ENCODE results near the gene XYLB. TPM values are rescaled to one million over a fixed set of nuclear protein-coding genes. Genes with fewer than 3 reads are reported as not detected.

The XYLB gene
- total and polyA plus RNA-seq, 2 of the 13 experiments (the other 11 are each of a cell fraction or from before 2014, with no cell fraction given): 25.9 to 30.0 TPM

DNA sequence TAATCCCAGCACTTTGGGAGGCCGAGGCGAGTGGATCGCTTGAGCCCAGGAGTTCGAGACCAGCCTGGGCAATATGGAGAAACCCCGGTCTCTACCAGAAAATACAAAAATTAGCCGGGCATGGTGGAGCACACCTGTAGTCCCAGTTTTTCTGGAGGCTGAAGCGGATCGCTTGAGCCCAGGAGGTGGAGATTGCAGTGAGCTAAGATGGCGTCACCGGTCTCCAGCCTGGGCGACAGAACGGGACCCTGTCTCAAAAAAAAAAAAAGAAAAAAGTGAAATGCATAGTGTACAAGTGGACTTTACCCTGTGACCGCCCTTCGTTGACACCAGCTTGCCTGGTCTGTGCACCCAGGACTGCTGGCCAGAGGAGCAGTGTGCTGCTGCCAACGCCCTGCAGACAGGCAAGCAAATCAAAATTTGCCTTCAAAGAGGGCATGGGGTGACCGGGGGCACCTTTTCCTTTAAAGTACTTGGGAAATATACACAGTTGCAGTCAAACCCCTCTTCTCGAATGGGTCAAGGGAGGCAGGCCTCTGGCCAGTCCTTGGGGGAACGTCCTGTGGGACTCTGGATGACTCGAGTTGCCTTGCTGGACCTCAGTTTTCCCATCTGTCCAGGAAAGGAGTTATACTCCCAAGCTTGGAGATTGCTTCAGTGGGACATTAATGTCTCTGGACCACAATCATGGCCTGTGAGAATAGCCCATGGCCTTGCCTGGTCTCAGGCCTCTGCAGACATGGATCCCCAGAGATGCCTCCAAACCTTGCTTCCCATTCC lies 1.0 kb downstream of the XYLB start (continued):
- TF ChIP-seq, protein P1, sequence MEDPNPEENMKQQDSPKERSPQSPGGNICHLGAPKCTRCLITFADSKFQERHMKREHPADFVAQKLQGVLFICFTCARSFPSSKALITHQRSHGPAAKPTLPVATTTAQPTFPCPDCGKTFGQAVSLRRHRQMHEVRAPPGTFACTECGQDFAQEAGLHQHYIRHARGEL (CRISPR knock-in tag; IDR thresholded peaks at IDR 0.05): no peak
- TF ChIP-seq CEBPZ (IDR thresholded peaks at IDR 0.05; ENCODE audit: low read length) (no peak), ZC3H4 (CRISPR knock-in tag; IDR thresholded peaks at IDR 0.05; ENCODE audit: borderline replicate concordance) (no peak), MTF1 (CRISPR knock-in tag; IDR thresholded peaks at IDR 0.05) (no peak), FOXP4 (CRISPR knock-in tag; IDR thresholded peaks at IDR 0.05) (peak; percentile 62), ZNF367 (CRISPR knock-in tag; IDR thresholded peaks at IDR 0.05; ENCODE audit: borderline replicate concordance) (no peak), FOXP1 (IDR thresholded peaks at IDR 0.05) (0 out of 2 replicates have a peak, but pooled peaks have one; percentile 12), FOXP1 (CRISPR knock-in tag; IDR thresholded peaks at IDR 0.05) (peak; percentile 28; the same call in 1 of the 2 replicates), SP5 (CRISPR knock-in tag; IDR thresholded peaks at IDR 0.05; ENCODE audit: borderline replicate concordance, low read depth) (peak; percentile 63; the same call in 1 of the 2 replicates), ZNF207 (IDR thresholded peaks at IDR 0.05; ENCODE audit: borderline replicate concordance) (no peak), ZBTB43 (CRISPR knock-in tag; conservative IDR thresholded peaks at IDR 0.05) (0 out of 2 replicates have a peak, but pooled peaks have one; percentile 58), JARID2 (CRISPR knock-in tag; IDR thresholded peaks at IDR 0.05; ENCODE audit: insufficient replicate concordance) (no peak)
- TF ChIP-seq, protein P2, sequence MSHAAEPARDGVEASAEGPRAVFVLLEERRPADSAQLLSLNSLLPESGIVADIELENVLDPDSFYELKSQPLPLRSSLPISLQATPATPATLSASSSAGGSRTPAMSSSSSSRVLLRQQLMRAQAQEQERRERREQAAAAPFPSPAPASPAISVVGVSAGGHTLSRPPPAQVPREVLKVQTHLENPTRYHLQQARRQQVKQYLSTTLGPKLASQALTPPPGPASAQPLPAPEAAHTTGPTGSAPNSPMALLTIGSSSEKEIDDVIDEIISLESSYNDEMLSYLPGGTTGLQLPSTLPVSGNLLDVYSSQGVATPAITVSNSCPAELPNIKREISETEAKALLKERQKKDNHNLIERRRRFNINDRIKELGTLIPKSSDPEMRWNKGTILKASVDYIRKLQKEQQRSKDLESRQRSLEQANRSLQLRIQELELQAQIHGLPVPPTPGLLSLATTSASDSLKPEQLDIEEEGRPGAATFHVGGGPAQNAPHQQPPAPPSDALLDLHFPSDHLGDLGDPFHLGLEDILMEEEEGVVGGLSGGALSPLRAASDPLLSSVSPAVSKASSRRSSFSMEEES (CRISPR knock-in tag; IDR thresholded peaks at IDR 0.05): 0 out of 2 replicates have a peak, but pooled peaks have one; percentile 35

Measured in HepG2 (cell line).